Stimulated activated naive CD4-positive, alpha-beta T cell treated with Interleukin-2 at 50 U/mL for 16 hours (primary cell): ENCODE measurements around the gene TMEM212.
"Not testable (repeated sequence)": the region's sequence is repeated elsewhere in the genome, so short reads cannot be mapped to it uniquely, and the experiment has no call there.

ENCODE experiments used
- DNase-seq: peaks from one replicate; lab custom pipeline; 2025; lab: John Stamatoyannopoulos, UW

Gene TMEM212

GRCh38 chr3:171892457-171892856, 49.3 kb downstream of the TMEM212 start:
- no peak for DNase-seq

- DNase-seq, result no peak
Measured at GRCh38 chr3:171895291-171895690, 52.1 kb downstream of the TMEM212 start.

- no peak for DNase-seq
Measured at GRCh38 chr3:171895900-171896299, 52.8 kb downstream of the TMEM212 start.

GRCh38 chr3:171896316-171896715, 53.2 kb downstream of the TMEM212 start:
- no peak for DNase-seq

GRCh38 chr3:171898192-171898591, 55.0 kb downstream of the TMEM212 start:
- DNase-seq, result no peak

GRCh38 chr3:171900446-171900845, 57.3 kb downstream of the TMEM212 start:
- DNase-seq, result no peak

GRCh38 chr3:171901615-171902312, 58.6 kb downstream of the TMEM212 start:
- DNase-seq, result no peak

- no peak for DNase-seq
Measured at GRCh38 chr3:171904829-171905228, 61.7 kb downstream of the TMEM212 start.

GRCh38 chr3:171906503-171906902, 63.4 kb downstream of the TMEM212 start:
- not testable (repeated sequence) for DNase-seq

- no peak for DNase-seq
Measured at GRCh38 chr3:171906951-171907676, 64.0 kb downstream of the TMEM212 start.

- no peak for DNase-seq
Measured at GRCh38 chr3:171907761-171908160, 64.6 kb downstream of the TMEM212 start.

- DNase-seq, result no peak
Measured at GRCh38 chr3:171908731-171909130, 65.6 kb downstream of the TMEM212 start.
